GM21717 (cell line): ENCODE measurements around the gene FHOD3.

Experiments used
- ATAC-seq: cut with Tn5 transposase; IDR thresholded peaks from one replicate; pipeline ENCODE4 v1.9.1; 2021; ENCODE audit warnings: mild to moderate bottlenecking, moderate library complexity; ENCODE audit not compliant: unreplicated experiment

FHOD3 gene

GRCh38 chr18:36321658-36322407, 24.3 kb downstream of the FHOD3 start:
- ATAC-seq, result no peak

GRCh38 chr18:36322408-36322728, 24.9 kb downstream of the FHOD3 start:
- ATAC-seq, result no peak

- ATAC-seq, result no peak
Measured at GRCh38 chr18:36322734-36323133, 25.2 kb downstream of the FHOD3 start.

- no peak for ATAC-seq
Measured at GRCh38 chr18:36323421-36323820, 25.9 kb downstream of the FHOD3 start.

GRCh38 chr18:36325846-36326245, 28.3 kb downstream of the FHOD3 start:
- ATAC-seq, result no peak

- no peak for ATAC-seq
Measured at GRCh38 chr18:36326771-36327170, 29.3 kb downstream of the FHOD3 start.

GRCh38 chr18:36327352-36328316, 30.1 kb downstream of the FHOD3 start:
- no peak for ATAC-seq

- no peak for ATAC-seq
Measured at GRCh38 chr18:36328385-36328858, 30.9 kb downstream of the FHOD3 start.

- no peak for ATAC-seq
Measured at GRCh38 chr18:36328916-36329315, 31.4 kb downstream of the FHOD3 start.

- no peak for ATAC-seq
Measured at GRCh38 chr18:36329684-36330434, 32.3 kb downstream of the FHOD3 start.

- ATAC-seq, result no peak
Measured at GRCh38 chr18:36330435-36331052, 33.0 kb downstream of the FHOD3 start.

GRCh38 chr18:36331521-36331971, 34.0 kb downstream of the FHOD3 start:
- no peak for ATAC-seq

GRCh38 chr18:36333414-36333813, 35.9 kb downstream of the FHOD3 start:
- ATAC-seq, result no peak

- ATAC-seq, result no peak
Measured at GRCh38 chr18:36334798-36335197, 37.3 kb downstream of the FHOD3 start.

GRCh38 chr18:36335476-36336279, 38.2 kb downstream of the FHOD3 start:
- ATAC-seq, result no peak

GRCh38 chr18:36337679-36338402, 40.3 kb downstream of the FHOD3 start:
- ATAC-seq, result no peak

- ATAC-seq, result no peak
Measured at GRCh38 chr18:36338403-36338933, 41.0 kb downstream of the FHOD3 start.

- ATAC-seq, result no peak
Measured at GRCh38 chr18:36340246-36340645, 42.7 kb downstream of the FHOD3 start.

GRCh38 chr18:36341944-36342343, 44.4 kb downstream of the FHOD3 start:
- ATAC-seq, result no peak
